ENCODE measurements around the gene OR2AT4.

GRCh38 chr11:75047191-75047590 is 49.5 kb downstream of the OR2AT4 start:
- TF ChIP-seq CEBPB (IDR thresholded peaks at IDR 0.05) = no peak
- TF ChIP-seq EP300 (IDR thresholded peaks at IDR 0.05; ENCODE audit: borderline replicate concordance) = no peak
- TF ChIP-seq TAF1 (IDR thresholded peaks at IDR 0.05; ENCODE audit: low read depth) = no peak
- no peak for TF ChIP-seq MAX (IDR thresholded peaks at IDR 0.05)
- TF ChIP-seq USF1 (IDR thresholded peaks at IDR 0.05) = no peak
- TF ChIP-seq REST (IDR thresholded peaks at IDR 0.05; ENCODE audit: low read depth) = no peak
- TF ChIP-seq CREB1 (IDR thresholded peaks at IDR 0.05; ENCODE audit: low read depth) = no peak

Measured in Ishikawa (cell line).